ENCODE measurements around the gene STIP1. TPM values are rescaled to one million over a fixed set of nuclear protein-coding genes. Genes with fewer than 3 reads are reported as not detected.

Gene STIP1
- total and polyA plus RNA-seq, 2 of the 4 experiments (the other 2 are of a cell fraction) = 201 to 489 TPM

- dilution Hi-C loops (cut with HindIII; ENCODE audit: low sequenced_read_pairs, unreplicated experiment) = no loop called here
Measured at GRCh38 chr11:64144587-64145472, 41.1 kb upstream of the STIP1 start.

More at GRCh38 chr11:64144587-64145472, 41.1 kb upstream of the STIP1 start:
- no peak overlapping the region for H3K27ac ChIP-seq (ENCODE audit: insufficient read depth, low read length)
- H2BK20ac ChIP-seq (ENCODE audit: low read depth, low read length) = 0 out of 2 replicates have a peak overlapping the region, but pooled peaks have one; percentile 13
- no peak overlapping the region for H4K5ac ChIP-seq (ENCODE audit: low read depth, low read length)
- no peak overlapping the region for H3K4me2 ChIP-seq (ENCODE audit: low read depth, low read length)
- TF ChIP-seq MAFK (IDR thresholded peaks at IDR 0.05; ENCODE audit: low read depth, low read length) (no peak), CHD1 (IDR thresholded peaks at IDR 0.05; ENCODE audit: low read depth, low read length) (no peak), FOS (IDR thresholded peaks at IDR 0.05; ENCODE audit: low read depth, low read length) (no peak), SMC3 (IDR thresholded peaks at IDR 0.05; ENCODE audit: low read depth, low read length) (no peak), BHLHE40 (IDR thresholded peaks at IDR 0.05; ENCODE audit: low read depth, low read length) (no peak), NFE2L2 (IDR thresholded peaks at IDR 0.05; ENCODE audit: low read depth, low read length) (no peak)
- ChIA-PET POLR2A (ENCODE audit: unreplicated experiment) (no interaction called here), CTCF (interaction anchor here (0.8 kb wide), 1 partner anchor 40 kb away, joined by 4 read pairs; no protein-coding TSS in a partner anchor)
- no peaks in the 10 kb centered on the region for H3K9me3 ChIP-seq (ENCODE audit: control insufficient read depth, insufficient read depth, low read length)
- no peak overlapping the region for H2AFZ ChIP-seq (replicated peaks; ENCODE audit: low read length, poor library complexity)
- WGBS, 2 experiments (ENCODE audit: extremely low coverage in 2 of 2, insufficient read length in 1 of 2) = 79% methylated on average over 31 of the region's 41 CpGs; no CpG with 5 or more reads in 1 of the 2 experiments
- peak overlapping the region; percentile 40; the same call in 1 of the 2 replicates for H2BK120ac ChIP-seq (ENCODE audit: low read depth, low read length)
- no peaks in the 10 kb centered on the region for H4K20me1 ChIP-seq (ENCODE audit: insufficient read depth, low read length)
- H3K23ac ChIP-seq (ENCODE audit: low read depth, low read length) = no peak overlapping the region
- H3K36me3 ChIP-seq (ENCODE audit: control insufficient read depth, insufficient read depth, low read length) = no peaks in the 10 kb centered on the region
- ATAC-seq (ENCODE audit: low read depth) (no peak), DNase-seq (no peak)
- no TSS peak for BruUV-seq (replicated peaks)
- no peak overlapping the region for H3K56ac ChIP-seq (ENCODE audit: extremely low read depth, insufficient read depth, low read length)
- H3K14ac ChIP-seq (replicated peaks; ENCODE audit: low read depth, low read length) = no peak overlapping the region
- no peak overlapping the region for H2AK9ac ChIP-seq (replicated peaks; ENCODE audit: low read depth, low read length, poor library complexity)
- no peaks in the 10 kb centered on the region for H3K9me1 ChIP-seq (ENCODE audit: insufficient read depth, low read length)
- H3K4me3 ChIP-seq (ENCODE audit: insufficient read depth, low read depth, low read length) = no peak overlapping the region
- H3K4ac ChIP-seq (ENCODE audit: low read depth, low read length) = peak overlapping the region; percentile 40; the same call in 1 of the 2 replicates
- intact Hi-C loops (cut with micrococcal nuclease) = no loop called here
- H3K79me1 ChIP-seq (ENCODE audit: low read depth in 1 of 2, low read length in 2 of 2) = peaks cover 0 to 4% of the 10 kb centered on the region in 2 experiments; a peak in 2 of 4 replicates
- H3K27me3 ChIP-seq (ENCODE audit: control insufficient read depth, insufficient read depth, low read length) = no peaks in the 10 kb centered on the region
- no peak overlapping the region for H4K8ac ChIP-seq (ENCODE audit: low read depth in 2 of 2, low read length in 2 of 2)
- H2BK15ac ChIP-seq (ENCODE audit: low read depth, low read length) = no peak overlapping the region
- in situ Hi-C loops (cut with MboI; ENCODE audit: low sequenced_read_pairs) = loop anchor here (5.0 kb wide), 2 partner anchors 153 to 308 kb away; partner anchors contain the start of gene MARK2
- H4K91ac ChIP-seq (ENCODE audit: insufficient read depth, low read depth, low read length) = no peak overlapping the region
- H3K18ac ChIP-seq (ENCODE audit: low read depth, low read length) = no peak overlapping the region
- H2AK5ac ChIP-seq (ENCODE audit: low read depth, low read length) = peak overlapping the region; percentile 39; the same call in 1 of the 2 replicates
- H3K9ac ChIP-seq (ENCODE audit: low read depth, low read length) = no peak overlapping the region
- H2BK5ac ChIP-seq (ENCODE audit: low read depth, low read length, poor library complexity, severe bottlenecking) = no peak overlapping the region
- no peaks in the 10 kb centered on the region; the same call in 1 of the 2 replicates for H3K4me1 ChIP-seq (ENCODE audit: control insufficient read depth, insufficient read depth, low read length)
